Vagina (tissue), 2 donors: Measurements from ENCODE around the gene DLG5. TPM values are rescaled to one million over a fixed set of nuclear protein-coding genes. Genes with fewer than 3 reads are reported as not detected.
A peak's percentile ranks its signal among the peaks of the same experiment; 100 is the strongest.

ENCODE experiments used
- DNase-seq, 2 donors: peaks; one replicate each; pipeline ENCODE4 v3.0.0-alpha.2; 2017; ENCODE audit errors: extremely low spot score in 2 of 2
- H3K27ac ChIP-seq: fragments of 200-600 bp; sonication (generic); one replicate; pipeline ENCODE4 v1.5.1; 2019
- H3K27me3 ChIP-seq: fragments of 200-600 bp; sonication (generic); one replicate; pipeline ENCODE4 v1.5.1; 2019
- H3K36me3 ChIP-seq, 2 donors: fragments of 200-600 bp; sonication (generic); one replicate each; pipeline ENCODE4 v1.5.1; 2017 to 2019
- H3K4me1 ChIP-seq: fragments of 200-600 bp; sonication (generic); one replicate; pipeline ENCODE4 v1.5.1; 2019
- H3K4me3 ChIP-seq, 2 donors: fragments of 200-600 bp; sonication (generic); 1 replicate in 1 of 2; 2 replicates in 1 of 2; pipeline ENCODE4 v1.5.1; 2016 to 2019
- H3K9me3 ChIP-seq: fragments of 200-600 bp; sonication (generic); one replicate; pipeline ENCODE4 v1.5.1; 2019
- CTCF ChIP-seq, 3 experiments: fragments of 450-650 bp in 2 of 3; fragments of 200-600 bp in 1 of 3; sonication (generic) in 1 of 3; IDR thresholded peaks; one replicate each; pipeline ENCODE4 v1.5.1; 2017 to 2019; ENCODE audit warnings: antibody characterized with exemption in 3 of 3, mild to moderate bottlenecking in 2 of 3, moderate library complexity in 2 of 3
- POLR2A ChIP-seq, 2 donors: fragments of 450-650 bp; IDR thresholded peaks; one replicate each; pipeline ENCODE4 v1.6.1; 2017; ENCODE audit warnings: antibody characterized with exemption in 2 of 2, mild to moderate bottlenecking in 2 of 2, moderate library complexity in 2 of 2
- POLR2AphosphoS5 ChIP-seq, 2 donors: sonication (generic); formaldehyde crosslinking; IDR thresholded peaks; one replicate each; pipeline ENCODE4 v1.9.0; 2017; ENCODE audit warnings: antibody characterized with exemption in 2 of 2, mild to moderate bottlenecking in 2 of 2, low read depth in 1 of 2; ENCODE audit not compliant: insufficient read depth in 1 of 2
- intact Hi-C: fragments of 100-400 bp; cut with DNase I; formaldehyde crosslinking; loops from one replicate; pipeline ENCODE4 v1.15.1; 2023
- total RNA-seq: library from RNA; depleted of rRNA; stranded (reverse); fragments of >200 nt; gene quantifications from one replicate; pipeline ENCODE4 v1.2.3, GENCODE V29; 2016

Gene DLG5
- total RNA-seq, 1 donor from 2014 or later = 57.5 TPM

- TF ChIP-seq CTCF (IDR thresholded peaks at IDR 0.05) = no peak
- no peak for TF ChIP-seq POLR2A (IDR thresholded peaks at IDR 0.05)
- no peak for TF ChIP-seq POLR2AphosphoS5 (IDR thresholded peaks at IDR 0.05; ENCODE audit: insufficient read depth in 1 of 2, low read depth in 1 of 2)
- intact Hi-C loops = loop anchor here (2.0 kb wide), 1 partner anchor 44 kb away; no protein-coding TSS in a partner anchor
- H3K27me3 ChIP-seq = no peaks in the 10 kb centered on the region
- no peaks in the 10 kb centered on the region for H3K36me3 ChIP-seq
- no peak overlapping the region for H3K27ac ChIP-seq
- H3K4me3 ChIP-seq = no peak overlapping the region
- no peaks in the 10 kb centered on the region for H3K9me3 ChIP-seq
- DNase-seq = no peak
- peaks cover 48% of the 10 kb centered on the region for H3K4me1 ChIP-seq
Measured at GRCh38 chr10:77913090-77913489, 13.5 kb downstream of the DLG5 start.

- H3K4me1 ChIP-seq = peaks cover 53% of the 10 kb centered on the region
- intact Hi-C loops = loop anchor here (2.0 kb wide), 1 partner anchor 44 kb away; no protein-coding TSS in a partner anchor
- H3K27me3 ChIP-seq = no peaks in the 10 kb centered on the region
- no peak for DNase-seq
- H3K36me3 ChIP-seq = no peaks in the 10 kb centered on the region
- TF ChIP-seq POLR2A (IDR thresholded peaks at IDR 0.05) (no peak), CTCF (IDR thresholded peaks at IDR 0.05) (no peak), POLR2AphosphoS5 (IDR thresholded peaks at IDR 0.05; ENCODE audit: insufficient read depth in 1 of 2, low read depth in 1 of 2) (no peak)
- H3K9me3 ChIP-seq = no peaks in the 10 kb centered on the region
- no peak overlapping the region for H3K27ac ChIP-seq
- H3K4me3 ChIP-seq = no peak overlapping the region
Measured at GRCh38 chr10:77912576-77912975, 14.0 kb downstream of the DLG5 start.

GRCh38 chr10:77911535-77912123 lies 14.9 kb downstream of the DLG5 start:
- no peak for TF ChIP-seq POLR2A (IDR thresholded peaks at IDR 0.05)
- TF ChIP-seq CTCF (IDR thresholded peaks at IDR 0.05) = no peak
- peak in 1 of 2 donors; percentile 20 for TF ChIP-seq POLR2AphosphoS5 (IDR thresholded peaks at IDR 0.05; ENCODE audit: insufficient read depth in 1 of 2, low read depth in 1 of 2)
- Histone ChIP-seq H3K4me3 (no peak overlapping the region), H3K4me1 (peaks cover 62% of the 10 kb centered on the region), H3K9me3 (no peaks in the 10 kb centered on the region), H3K27me3 (no peaks in the 10 kb centered on the region), H3K27ac (no peak overlapping the region), H3K36me3 (no peaks in the 10 kb centered on the region)
- intact Hi-C loops = loop anchor here (2.0 kb wide), 1 partner anchor 43 kb away; no protein-coding TSS in a partner anchor
- no peak for DNase-seq

- H3K36me3 ChIP-seq = no peaks in the 10 kb centered on the region
- H3K27me3 ChIP-seq = no peaks in the 10 kb centered on the region
- peak overlapping the region; percentile 10 for H3K27ac ChIP-seq
- TF ChIP-seq CTCF (IDR thresholded peaks at IDR 0.05) = no peak
- no peak for TF ChIP-seq POLR2AphosphoS5 (IDR thresholded peaks at IDR 0.05; ENCODE audit: insufficient read depth in 1 of 2, low read depth in 1 of 2)
- TF ChIP-seq POLR2A (IDR thresholded peaks at IDR 0.05) = no peak
- H3K4me1 ChIP-seq = peaks cover 70% of the 10 kb centered on the region
- no peak overlapping the region for H3K4me3 ChIP-seq
- DNase-seq = no peak
- H3K9me3 ChIP-seq = no peaks in the 10 kb centered on the region
- intact Hi-C loops = no loop called here
Measured at GRCh38 chr10:77910524-77911145, 15.9 kb downstream of the DLG5 start.
